GM23338 (cell line): Measurements from ENCODE around the gene MOGAT2. TPM values are rescaled to one million over a fixed set of nuclear protein-coding genes. Genes with fewer than 3 reads are reported as not detected.

Source experiments
- ATAC-seq: fragments of 200-7000 bp; cut with Tn5 transposase; 3 replicates; pipeline ENCODE4 v1.9.1; 2020
- DNase-seq: peaks from one replicate; pipeline ENCODE4 v3.0.0-alpha.2; 2015; ENCODE audit warnings: low spot score
- H2AFZ ChIP-seq: fragments of 200-600 bp; sonication (generic); 2 replicates; pipeline ENCODE4 v1.8.0; 2016; ENCODE audit warnings: antibody characterized with exemption, mild to moderate bottlenecking, moderate library complexity
- H3F3A ChIP-seq: fragments of 200-600 bp; sonication (generic); replicated peaks from 2 replicates; pipeline ENCODE4 v1.8.0; 2017; ENCODE audit warnings: antibody characterized with exemption, mixed run types, low read depth
- H3K27ac ChIP-seq: fragments of 200-600 bp; sonication (generic); 2 replicates; pipeline ENCODE4 v1.6.1; 2016; ENCODE audit warnings: low read depth
- H3K27me3 ChIP-seq: fragments of 200-600 bp; sonication (generic); 2 replicates; pipeline ENCODE4 v1.8.0; 2016; ENCODE audit warnings: mild to moderate bottlenecking, mixed run types, moderate library complexity; ENCODE audit not compliant: insufficient read depth
- H3K36me3 ChIP-seq: fragments of 200-600 bp; sonication (generic); 2 replicates; pipeline ENCODE4 v1.8.0; 2016; ENCODE audit warnings: mild to moderate bottlenecking; ENCODE audit not compliant: insufficient read depth
- H3K4me1 ChIP-seq: fragments of 200-600 bp; sonication (generic); 2 replicates; pipeline ENCODE4 v1.8.0; 2016; ENCODE audit warnings: mild to moderate bottlenecking, moderate library complexity; ENCODE audit not compliant: insufficient read depth
- H3K4me2 ChIP-seq: fragments of 200-600 bp; sonication (generic); 2 replicates; pipeline ENCODE4 v1.7.1; 2017; ENCODE audit warnings: mixed run types
- H3K4me3 ChIP-seq: fragments of 200-600 bp; sonication (generic); 2 replicates; pipeline ENCODE4 v1.6.1; 2016; ENCODE audit warnings: mixed run types
- H3K79me2 ChIP-seq: fragments of 200-600 bp; sonication (generic); replicated peaks from 2 replicates; pipeline ENCODE4 v1.8.0; 2017; ENCODE audit warnings: mild to moderate bottlenecking; ENCODE audit not compliant: insufficient read depth
- H3K9me2 ChIP-seq: fragments of 200-600 bp; sonication (generic); 2 replicates; pipeline ENCODE4 v1.8.0; 2017; ENCODE audit not compliant: insufficient read depth
- H4K20me1 ChIP-seq: fragments of 200-600 bp; sonication (generic); replicated peaks from 2 replicates; pipeline ENCODE4 v1.8.0; 2017; ENCODE audit warnings: mild to moderate bottlenecking; ENCODE audit not compliant: insufficient read depth
- H3K27ac Mint-ChIP-seq: 2 replicates; pipeline ENCODE4 v1.8.0; 2020; ENCODE audit warnings: inconsistent platforms, mild to moderate bottlenecking, moderate library complexity, mixed read lengths
- H3K27me3 Mint-ChIP-seq: 3 replicates; pipeline ENCODE4 v1.8.0; 2022; ENCODE audit warnings: low read depth, mild to moderate bottlenecking, moderate library complexity, mixed read lengths, inconsistent platforms; ENCODE audit not compliant: insufficient read depth, poor library complexity
- H3K36me3 Mint-ChIP-seq: 3 replicates; pipeline ENCODE4 v1.8.0; 2021; ENCODE audit warnings: low read depth, mild to moderate bottlenecking, inconsistent platforms, moderate library complexity, mixed read lengths
- H3K4me1 Mint-ChIP-seq: 3 replicates; pipeline ENCODE4 v1.8.0; 2020; ENCODE audit warnings: mild to moderate bottlenecking, inconsistent platforms, mixed read lengths
- H3K4me3 Mint-ChIP-seq: 3 replicates; pipeline ENCODE4 v1.8.0; 2021; ENCODE audit warnings: moderate library complexity, mild to moderate bottlenecking, inconsistent platforms, mixed read lengths
- H3K9me3 Mint-ChIP-seq: 3 replicates; pipeline ENCODE4 v1.8.0; 2020; ENCODE audit warnings: moderate library complexity, mild to moderate bottlenecking, inconsistent platforms, mixed read lengths
- CREB1 ChIP-seq: fragments of 250-450 bp; sonication (Bioruptor Pico); IDR thresholded peaks from 2 replicates; pipeline ENCODE4 v1.5.0; 2020; ENCODE audit warnings: low read depth, mild to moderate bottlenecking, moderate library complexity
- EZH2 ChIP-seq: fragments of 200-600 bp; sonication (generic); IDR thresholded peaks from one replicate; pipeline ENCODE4 v1.8.0; 2017; ENCODE audit warnings: antibody characterized with exemption, mild to moderate bottlenecking, low read depth; ENCODE audit not compliant: unreplicated experiment
- EZH2phosphoT487 ChIP-seq: fragments of 200-600 bp; sonication (generic); IDR thresholded peaks from one replicate; pipeline ENCODE4 v1.8.1; 2018; ENCODE audit warnings: antibody characterized with exemption; ENCODE audit not compliant: unreplicated experiment
- JUNB ChIP-seq: IDR thresholded peaks from one replicate; pipeline ENCODE4 v1.6.1; 2016; ENCODE audit warnings: antibody characterized with exemption; ENCODE audit not compliant: unreplicated experiment
- NANOG ChIP-seq: IDR thresholded peaks from 2 replicates; pipeline ENCODE4 v1.6.1; 2016; ENCODE audit warnings: antibody characterized with exemption, borderline replicate concordance
- REST ChIP-seq: IDR thresholded peaks from one replicate; pipeline ENCODE4 v1.6.1; 2018; ENCODE audit warnings: antibody characterized with exemption; ENCODE audit not compliant: unreplicated experiment
- STAT1 ChIP-seq: IDR thresholded peaks from one replicate; pipeline ENCODE4 v1.6.1; 2016; ENCODE audit warnings: antibody characterized with exemption; ENCODE audit not compliant: unreplicated experiment
- ZNF114 ChIP-seq: fragments of 250-450 bp; sonication (Bioruptor Pico); IDR thresholded peaks from 2 replicates; pipeline ENCODE4 v1.5.0; 2020; ENCODE audit warnings: mild to moderate bottlenecking, moderate library complexity
- ZNF331 ChIP-seq: fragments of 250-450 bp; sonication (Bioruptor Pico); IDR thresholded peaks from 2 replicates; pipeline ENCODE4 v1.5.0; 2020; ENCODE audit warnings: low read depth, mild to moderate bottlenecking, moderate library complexity
- ZNF462 ChIP-seq: fragments of 250-450 bp; sonication (Bioruptor Pico); IDR thresholded peaks from 2 replicates; pipeline ENCODE4 v1.5.0; 2020; ENCODE audit warnings: mild to moderate bottlenecking, moderate library complexity
- polyA plus RNA-seq: library from polyadenylated mRNA; unstranded; fragments of >200 nt; fragmentation: Nextera tagmentation; extraction: Ambion mirVana; gene quantifications from 2 replicates; pipeline ENCODE4 v1.2.1, GENCODE V29; 2016
- total RNA-seq: library from RNA; depleted of rRNA; stranded (reverse); fragments of >200 nt; shearing (Covaris generic); gene quantifications from 2 replicates; pipeline ENCODE4 v1.2.3, GENCODE V29; 2014
- TF ChIP-seq, protein P1 (sequence below), 2 experiments: fragments of 200-600 bp in 1 of 2; sonication (generic) in 1 of 2; conservative IDR thresholded peaks; 2 replicates each; pipeline versions ENCODE4 v1.5.1 to v1.6.1; 2016 to 2017; ENCODE audit warnings: antibody characterized with exemption in 2 of 2, low read depth in 2 of 2, mild to moderate bottlenecking in 2 of 2, moderate library complexity in 1 of 2

The MOGAT2 gene
- total and polyA plus RNA-seq, 2 experiments from 2014 or later = not detected

DNA sequence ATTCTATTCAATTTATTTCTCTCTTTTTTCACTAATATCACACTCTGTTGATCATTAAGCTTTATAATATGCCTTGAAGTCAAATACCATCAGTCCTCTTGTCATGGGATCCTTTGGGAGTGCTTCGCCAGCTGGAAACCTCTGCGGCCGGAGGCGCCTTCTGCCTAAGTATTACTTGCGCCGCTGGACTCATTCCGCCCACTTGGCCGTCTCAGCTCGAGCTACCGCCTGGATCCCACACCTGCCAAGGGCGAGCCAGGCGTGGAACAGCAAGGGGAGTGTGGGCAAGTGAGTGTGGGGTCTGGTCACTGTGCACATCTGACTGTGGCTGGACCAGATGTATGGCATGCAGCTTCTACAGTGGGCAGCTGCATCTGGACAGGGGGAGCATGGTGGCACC lies 39.7 kb upstream of the MOGAT2 start:
- H4K20me1 ChIP-seq = no peaks in the 10 kb centered on the region; the same call in 1 of the 2 replicates
- H3K4me2 ChIP-seq = no peak overlapping the region
- peaks cover 12% of the 10 kb centered on the region; the same call in 2 of the 3 replicates for H3K9me3 Mint-ChIP-seq
- no peak overlapping the region for H2AFZ ChIP-seq
- H3K4me1 Mint-ChIP-seq = no peaks in the 10 kb centered on the region
- H3K36me3 Mint-ChIP-seq = no peaks in the 10 kb centered on the region
- TF ChIP-seq EZH2phosphoT487 = no peak
- no peak for TF ChIP-seq ZNF462 (CRISPR knock-in tag)
- TF ChIP-seq STAT1 = no peak
- TF ChIP-seq REST = no peak
- TF ChIP-seq, protein P1, sequence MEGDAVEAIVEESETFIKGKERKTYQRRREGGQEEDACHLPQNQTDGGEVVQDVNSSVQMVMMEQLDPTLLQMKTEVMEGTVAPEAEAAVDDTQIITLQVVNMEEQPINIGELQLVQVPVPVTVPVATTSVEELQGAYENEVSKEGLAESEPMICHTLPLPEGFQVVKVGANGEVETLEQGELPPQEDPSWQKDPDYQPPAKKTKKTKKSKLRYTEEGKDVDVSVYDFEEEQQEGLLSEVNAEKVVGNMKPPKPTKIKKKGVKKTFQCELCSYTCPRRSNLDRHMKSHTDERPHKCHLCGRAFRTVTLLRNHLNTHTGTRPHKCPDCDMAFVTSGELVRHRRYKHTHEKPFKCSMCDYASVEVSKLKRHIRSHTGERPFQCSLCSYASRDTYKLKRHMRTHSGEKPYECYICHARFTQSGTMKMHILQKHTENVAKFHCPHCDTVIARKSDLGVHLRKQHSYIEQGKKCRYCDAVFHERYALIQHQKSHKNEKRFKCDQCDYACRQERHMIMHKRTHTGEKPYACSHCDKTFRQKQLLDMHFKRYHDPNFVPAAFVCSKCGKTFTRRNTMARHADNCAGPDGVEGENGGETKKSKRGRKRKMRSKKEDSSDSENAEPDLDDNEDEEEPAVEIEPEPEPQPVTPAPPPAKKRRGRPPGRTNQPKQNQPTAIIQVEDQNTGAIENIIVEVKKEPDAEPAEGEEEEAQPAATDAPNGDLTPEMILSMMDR (conservative IDR thresholded peaks at IDR 0.05; ENCODE audit: low read depth in 2 of 2) = no peak
- no peak for TF ChIP-seq EZH2
- TF ChIP-seq CREB1 (CRISPR knock-in tag) = no peak
- no peak for TF ChIP-seq ZNF114
- TF ChIP-seq ZNF331 = no peak
- TF ChIP-seq NANOG = no peak
- TF ChIP-seq JUNB = no peak
- no peak overlapping the region for H3K27ac Mint-ChIP-seq
- DNase-seq (no peak), ATAC-seq (no peak)
- no peaks in the 10 kb centered on the region for H3K36me3 ChIP-seq
- H3K9me2 ChIP-seq = no peaks in the 10 kb centered on the region
- no peak overlapping the region for H3K4me3 ChIP-seq
- no peak overlapping the region for H3K27ac ChIP-seq
- no peaks in the 10 kb centered on the region for H3K4me1 ChIP-seq
- no peaks in the 10 kb centered on the region for H3F3A ChIP-seq
- H3K27me3 ChIP-seq = peaks cover 2% of the 10 kb centered on the region; the same call in 1 of the 2 replicates
- H3K79me2 ChIP-seq = no peaks in the 10 kb centered on the region
- H3K4me3 Mint-ChIP-seq = no peak overlapping the region
- H3K27me3 Mint-ChIP-seq = no peaks in the 10 kb centered on the region
